ENCODE measurements around the gene SPOCK1.

DNA sequence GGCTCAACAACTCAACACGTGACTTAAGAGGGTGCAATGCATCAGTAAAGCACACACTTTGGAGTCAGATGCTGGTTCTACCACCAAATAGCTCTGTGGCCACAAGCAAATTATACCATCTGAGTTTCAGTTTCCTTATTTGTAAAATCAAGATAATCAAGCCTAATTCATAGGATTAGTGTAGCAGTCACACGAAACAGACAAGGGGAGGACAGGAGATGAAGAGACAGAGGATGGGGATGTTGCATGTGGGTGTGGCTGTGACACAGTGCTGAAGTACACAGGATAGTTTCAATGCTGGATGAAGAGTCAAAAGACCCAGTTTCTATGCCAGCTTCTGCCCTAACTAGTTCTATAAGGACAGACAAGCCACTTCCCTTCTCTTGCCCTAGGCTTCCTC, 60.2 kb downstream of the SPOCK1 start:
- TF ChIP-seq, protein P1, sequence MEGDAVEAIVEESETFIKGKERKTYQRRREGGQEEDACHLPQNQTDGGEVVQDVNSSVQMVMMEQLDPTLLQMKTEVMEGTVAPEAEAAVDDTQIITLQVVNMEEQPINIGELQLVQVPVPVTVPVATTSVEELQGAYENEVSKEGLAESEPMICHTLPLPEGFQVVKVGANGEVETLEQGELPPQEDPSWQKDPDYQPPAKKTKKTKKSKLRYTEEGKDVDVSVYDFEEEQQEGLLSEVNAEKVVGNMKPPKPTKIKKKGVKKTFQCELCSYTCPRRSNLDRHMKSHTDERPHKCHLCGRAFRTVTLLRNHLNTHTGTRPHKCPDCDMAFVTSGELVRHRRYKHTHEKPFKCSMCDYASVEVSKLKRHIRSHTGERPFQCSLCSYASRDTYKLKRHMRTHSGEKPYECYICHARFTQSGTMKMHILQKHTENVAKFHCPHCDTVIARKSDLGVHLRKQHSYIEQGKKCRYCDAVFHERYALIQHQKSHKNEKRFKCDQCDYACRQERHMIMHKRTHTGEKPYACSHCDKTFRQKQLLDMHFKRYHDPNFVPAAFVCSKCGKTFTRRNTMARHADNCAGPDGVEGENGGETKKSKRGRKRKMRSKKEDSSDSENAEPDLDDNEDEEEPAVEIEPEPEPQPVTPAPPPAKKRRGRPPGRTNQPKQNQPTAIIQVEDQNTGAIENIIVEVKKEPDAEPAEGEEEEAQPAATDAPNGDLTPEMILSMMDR (conservative IDR thresholded peaks at IDR 0.05; ENCODE audit: low read depth in 2 of 2): no peak
- no peak for TF ChIP-seq JUNB (IDR thresholded peaks at IDR 0.05; ENCODE audit: unreplicated experiment)
- no peak for TF ChIP-seq EZH2 (IDR thresholded peaks at IDR 0.05; ENCODE audit: low read depth, unreplicated experiment)
- TF ChIP-seq ZNF114 (CRISPR knock-in tag; IDR thresholded peaks at IDR 0.05): no peak
- no peak for TF ChIP-seq POLR2AphosphoS5 (IDR thresholded peaks at IDR 0.05; ENCODE audit: low read depth)
- TF ChIP-seq, protein P2, sequence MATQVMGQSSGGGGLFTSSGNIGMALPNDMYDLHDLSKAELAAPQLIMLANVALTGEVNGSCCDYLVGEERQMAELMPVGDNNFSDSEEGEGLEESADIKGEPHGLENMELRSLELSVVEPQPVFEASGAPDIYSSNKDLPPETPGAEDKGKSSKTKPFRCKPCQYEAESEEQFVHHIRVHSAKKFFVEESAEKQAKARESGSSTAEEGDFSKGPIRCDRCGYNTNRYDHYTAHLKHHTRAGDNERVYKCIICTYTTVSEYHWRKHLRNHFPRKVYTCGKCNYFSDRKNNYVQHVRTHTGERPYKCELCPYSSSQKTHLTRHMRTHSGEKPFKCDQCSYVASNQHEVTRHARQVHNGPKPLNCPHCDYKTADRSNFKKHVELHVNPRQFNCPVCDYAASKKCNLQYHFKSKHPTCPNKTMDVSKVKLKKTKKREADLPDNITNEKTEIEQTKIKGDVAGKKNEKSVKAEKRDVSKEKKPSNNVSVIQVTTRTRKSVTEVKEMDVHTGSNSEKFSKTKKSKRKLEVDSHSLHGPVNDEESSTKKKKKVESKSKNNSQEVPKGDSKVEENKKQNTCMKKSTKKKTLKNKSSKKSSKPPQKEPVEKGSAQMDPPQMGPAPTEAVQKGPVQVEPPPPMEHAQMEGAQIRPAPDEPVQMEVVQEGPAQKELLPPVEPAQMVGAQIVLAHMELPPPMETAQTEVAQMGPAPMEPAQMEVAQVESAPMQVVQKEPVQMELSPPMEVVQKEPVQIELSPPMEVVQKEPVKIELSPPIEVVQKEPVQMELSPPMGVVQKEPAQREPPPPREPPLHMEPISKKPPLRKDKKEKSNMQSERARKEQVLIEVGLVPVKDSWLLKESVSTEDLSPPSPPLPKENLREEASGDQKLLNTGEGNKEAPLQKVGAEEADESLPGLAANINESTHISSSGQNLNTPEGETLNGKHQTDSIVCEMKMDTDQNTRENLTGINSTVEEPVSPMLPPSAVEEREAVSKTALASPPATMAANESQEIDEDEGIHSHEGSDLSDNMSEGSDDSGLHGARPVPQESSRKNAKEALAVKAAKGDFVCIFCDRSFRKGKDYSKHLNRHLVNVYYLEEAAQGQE (IDR thresholded peaks at IDR 0.05; ENCODE audit: unreplicated experiment): no peak
- TF ChIP-seq ZNF331 (CRISPR knock-in tag; IDR thresholded peaks at IDR 0.05; ENCODE audit: low read depth): no peak
- TF ChIP-seq CREB1 (CRISPR knock-in tag; IDR thresholded peaks at IDR 0.05; ENCODE audit: low read depth): no peak
- no peak for TF ChIP-seq EZH2phosphoT487 (IDR thresholded peaks at IDR 0.05; ENCODE audit: unreplicated experiment)
- TF ChIP-seq, protein P3, sequence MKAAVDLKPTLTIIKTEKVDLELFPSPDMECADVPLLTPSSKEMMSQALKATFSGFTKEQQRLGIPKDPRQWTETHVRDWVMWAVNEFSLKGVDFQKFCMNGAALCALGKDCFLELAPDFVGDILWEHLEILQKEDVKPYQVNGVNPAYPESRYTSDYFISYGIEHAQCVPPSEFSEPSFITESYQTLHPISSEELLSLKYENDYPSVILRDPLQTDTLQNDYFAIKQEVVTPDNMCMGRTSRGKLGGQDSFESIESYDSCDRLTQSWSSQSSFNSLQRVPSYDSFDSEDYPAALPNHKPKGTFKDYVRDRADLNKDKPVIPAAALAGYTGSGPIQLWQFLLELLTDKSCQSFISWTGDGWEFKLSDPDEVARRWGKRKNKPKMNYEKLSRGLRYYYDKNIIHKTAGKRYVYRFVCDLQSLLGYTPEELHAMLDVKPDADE (IDR thresholded peaks at IDR 0.05): no peak
- TF ChIP-seq, protein P4, sequence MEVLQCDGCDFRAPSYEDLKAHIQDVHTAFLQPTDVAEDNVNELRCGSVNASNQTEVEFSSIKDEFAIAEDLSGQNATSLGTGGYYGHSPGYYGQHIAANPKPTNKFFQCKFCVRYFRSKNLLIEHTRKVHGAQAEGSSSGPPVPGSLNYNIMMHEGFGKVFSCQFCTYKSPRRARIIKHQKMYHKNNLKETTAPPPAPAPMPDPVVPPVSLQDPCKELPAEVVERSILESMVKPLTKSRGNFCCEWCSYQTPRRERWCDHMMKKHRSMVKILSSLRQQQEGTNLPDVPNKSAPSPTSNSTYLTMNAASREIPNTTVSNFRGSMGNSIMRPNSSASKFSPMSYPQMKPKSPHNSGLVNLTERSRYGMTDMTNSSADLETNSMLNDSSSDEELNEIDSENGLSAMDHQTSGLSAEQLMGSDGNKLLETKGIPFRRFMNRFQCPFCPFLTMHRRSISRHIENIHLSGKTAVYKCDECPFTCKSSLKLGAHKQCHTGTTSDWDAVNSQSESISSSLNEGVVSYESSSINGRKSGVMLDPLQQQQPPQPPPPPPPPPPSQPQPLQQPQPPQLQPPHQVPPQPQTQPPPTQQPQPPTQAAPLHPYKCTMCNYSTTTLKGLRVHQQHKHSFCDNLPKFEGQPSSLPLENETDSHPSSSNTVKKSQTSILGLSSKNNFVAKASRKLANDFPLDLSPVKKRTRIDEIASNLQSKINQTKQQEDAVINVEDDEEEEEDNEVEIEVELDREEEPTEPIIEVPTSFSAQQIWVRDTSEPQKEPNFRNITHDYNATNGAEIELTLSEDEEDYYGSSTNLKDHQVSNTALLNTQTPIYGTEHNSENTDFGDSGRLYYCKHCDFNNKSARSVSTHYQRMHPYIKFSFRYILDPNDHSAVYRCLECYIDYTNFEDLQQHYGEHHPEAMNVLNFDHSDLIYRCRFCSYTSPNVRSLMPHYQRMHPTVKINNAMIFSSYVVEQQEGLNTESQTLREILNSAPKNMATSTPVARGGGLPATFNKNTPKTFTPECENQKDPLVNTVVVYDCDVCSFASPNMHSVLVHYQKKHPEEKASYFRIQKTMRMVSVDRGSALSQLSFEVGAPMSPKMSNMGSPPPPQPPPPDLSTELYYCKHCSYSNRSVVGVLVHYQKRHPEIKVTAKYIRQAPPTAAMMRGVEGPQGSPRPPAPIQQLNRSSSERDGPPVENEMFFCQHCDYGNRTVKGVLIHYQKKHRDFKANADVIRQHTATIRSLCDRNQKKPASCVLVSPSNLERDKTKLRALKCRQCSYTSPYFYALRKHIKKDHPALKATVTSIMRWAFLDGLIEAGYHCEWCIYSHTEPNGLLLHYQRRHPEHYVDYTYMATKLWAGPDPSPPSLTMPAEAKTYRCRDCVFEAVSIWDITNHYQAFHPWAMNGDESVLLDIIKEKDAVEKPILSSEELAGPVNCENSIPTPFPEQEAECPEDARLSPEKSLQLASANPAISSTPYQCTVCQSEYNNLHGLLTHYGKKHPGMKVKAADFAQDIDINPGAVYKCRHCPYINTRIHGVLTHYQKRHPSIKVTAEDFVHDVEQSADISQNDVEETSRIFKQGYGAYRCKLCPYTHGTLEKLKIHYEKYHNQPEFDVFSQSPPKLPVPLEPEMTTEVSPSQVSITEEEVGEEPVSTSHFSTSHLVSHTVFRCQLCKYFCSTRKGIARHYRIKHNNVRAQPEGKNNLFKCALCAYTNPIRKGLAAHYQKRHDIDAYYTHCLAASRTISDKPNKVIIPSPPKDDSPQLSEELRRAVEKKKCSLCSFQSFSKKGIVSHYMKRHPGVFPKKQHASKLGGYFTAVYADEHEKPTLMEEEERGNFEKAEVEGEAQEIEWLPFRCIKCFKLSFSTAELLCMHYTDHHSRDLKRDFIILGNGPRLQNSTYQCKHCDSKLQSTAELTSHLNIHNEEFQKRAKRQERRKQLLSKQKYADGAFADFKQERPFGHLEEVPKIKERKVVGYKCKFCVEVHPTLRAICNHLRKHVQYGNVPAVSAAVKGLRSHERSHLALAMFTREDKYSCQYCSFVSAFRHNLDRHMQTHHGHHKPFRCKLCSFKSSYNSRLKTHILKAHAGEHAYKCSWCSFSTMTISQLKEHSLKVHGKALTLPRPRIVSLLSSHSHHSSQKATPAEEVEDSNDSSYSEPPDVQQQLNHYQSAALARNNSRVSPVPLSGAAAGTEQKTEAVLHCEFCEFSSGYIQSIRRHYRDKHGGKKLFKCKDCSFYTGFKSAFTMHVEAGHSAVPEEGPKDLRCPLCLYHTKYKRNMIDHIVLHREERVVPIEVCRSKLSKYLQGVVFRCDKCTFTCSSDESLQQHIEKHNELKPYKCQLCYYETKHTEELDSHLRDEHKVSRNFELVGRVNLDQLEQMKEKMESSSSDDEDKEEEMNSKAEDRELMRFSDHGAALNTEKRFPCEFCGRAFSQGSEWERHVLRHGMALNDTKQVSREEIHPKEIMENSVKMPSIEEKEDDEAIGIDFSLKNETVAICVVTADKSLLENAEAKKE (CRISPR knock-in tag; IDR thresholded peaks at IDR 0.05): no peak

Measured in GM23338 (cell line).